Measurements from ENCODE around the gene RAB11FIP3. TPM values are rescaled to one million over a fixed set of nuclear protein-coding genes. Genes with fewer than 3 reads are reported as not detected.

Gene RAB11FIP3
- total RNA-seq, 1 experiment from 2014 or later: 12.8 TPM

DNA sequence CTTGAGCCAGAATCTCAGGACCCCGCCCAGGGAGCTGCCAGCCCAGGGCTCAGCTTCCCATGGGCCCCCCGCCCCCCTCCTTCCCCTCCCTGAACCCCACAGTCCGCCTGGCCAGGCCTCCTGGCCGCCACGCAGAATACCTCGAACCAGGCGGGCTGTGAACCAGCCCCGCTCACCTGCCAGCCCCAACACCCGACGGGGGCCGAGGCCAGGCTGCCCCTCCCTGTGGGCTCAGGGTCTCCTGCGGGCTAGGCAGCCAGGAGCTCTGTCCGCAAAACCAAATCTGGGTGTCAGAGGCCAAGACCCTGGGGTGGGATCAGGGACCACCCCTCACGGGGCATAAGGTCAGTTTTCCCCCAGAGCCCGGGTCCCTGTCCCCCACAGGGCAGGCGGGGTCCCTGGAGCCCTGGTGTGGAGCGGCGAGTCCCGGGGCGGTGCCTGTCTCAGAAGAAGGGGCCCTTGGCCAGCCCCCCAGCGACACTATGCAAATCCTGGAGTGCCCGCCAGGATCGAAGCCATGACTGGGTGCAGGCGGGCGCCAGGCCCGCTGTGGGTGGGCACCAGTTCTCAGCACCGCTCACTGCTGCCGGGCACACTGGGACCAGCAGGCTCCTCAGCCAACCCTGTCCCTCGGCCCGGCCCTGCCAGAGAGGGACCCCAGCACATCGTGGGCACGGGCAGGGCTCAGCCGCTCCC lies 128.3 kb downstream of the RAB11FIP3 start:
- no peak overlapping the region for H3K4me3 ChIP-seq (replicated peaks in 1 of 2; ENCODE audit: low read depth in 1 of 2, low read length in 2 of 2)
- no TSS peak for BruUV-seq (replicated peaks)
- ChIA-PET POLR2A (no interaction called here), RAD21 (ENCODE audit: low non-redundant PET in 1 of 2, low total read pairs in 2 of 2, uncharacterized antibody in 2 of 2, unreplicated experiment in 2 of 2) (no interaction called here), CTCF (no interaction called here)
- H3K9me2 ChIP-seq (ENCODE audit: insufficient read depth): no peaks in the 10 kb centered on the region
- H3K79me2 ChIP-seq (ENCODE audit: insufficient read depth, low read length): no peaks in the 10 kb centered on the region
- no peaks in the 10 kb centered on the region for H4K20me1 ChIP-seq (ENCODE audit: insufficient read depth)
- no peak overlapping the region for H2AFZ ChIP-seq (ENCODE audit: low read depth, low read length, poor library complexity, severe bottlenecking)
- H3K36me3 ChIP-seq (ENCODE audit: control insufficient read depth in 1 of 2, insufficient read depth in 2 of 2, low read length in 2 of 2): no peaks in the 10 kb centered on the region
- intact Hi-C loops (cut with micrococcal nuclease): no loop called here
- no peak overlapping the region for H3K4me2 ChIP-seq (ENCODE audit: low read length)
- no peaks in the 10 kb centered on the region for H3K4me1 ChIP-seq (ENCODE audit: control insufficient read depth in 1 of 2, insufficient read depth in 2 of 2, low read length in 2 of 2)
- no peak overlapping the region for H3K27ac ChIP-seq (ENCODE audit: low read depth, low read length)
- TF ChIP-seq EZH2phosphoT487 (IDR thresholded peaks at IDR 0.05; ENCODE audit: borderline replicate concordance): no peak
- TF ChIP-seq SRF (IDR thresholded peaks at IDR 0.05; ENCODE audit: low read depth): no peak
- no peak for TF ChIP-seq JUND (IDR thresholded peaks at IDR 0.05)
- TF ChIP-seq EGR1 (IDR thresholded peaks at IDR 0.05; ENCODE audit: low read depth): no peak
- TF ChIP-seq CEBPB (IDR thresholded peaks at IDR 0.05; ENCODE audit: low read depth): no peak
- TF ChIP-seq, protein P1, sequence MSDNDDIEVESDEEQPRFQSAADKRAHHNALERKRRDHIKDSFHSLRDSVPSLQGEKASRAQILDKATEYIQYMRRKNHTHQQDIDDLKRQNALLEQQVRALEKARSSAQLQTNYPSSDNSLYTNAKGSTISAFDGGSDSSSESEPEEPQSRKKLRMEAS (IDR thresholded peaks at IDR 0.05): no peak
- no peak for TF ChIP-seq RAD21 (IDR thresholded peaks at IDR 0.05; ENCODE audit: low read depth)
- no peak for TF ChIP-seq ELF1 (IDR thresholded peaks at IDR 0.05; ENCODE audit: borderline replicate concordance, low read depth)
- TF ChIP-seq CBX3 (IDR thresholded peaks at IDR 0.05; ENCODE audit: low read depth): no peak
- TF ChIP-seq, protein P2, sequence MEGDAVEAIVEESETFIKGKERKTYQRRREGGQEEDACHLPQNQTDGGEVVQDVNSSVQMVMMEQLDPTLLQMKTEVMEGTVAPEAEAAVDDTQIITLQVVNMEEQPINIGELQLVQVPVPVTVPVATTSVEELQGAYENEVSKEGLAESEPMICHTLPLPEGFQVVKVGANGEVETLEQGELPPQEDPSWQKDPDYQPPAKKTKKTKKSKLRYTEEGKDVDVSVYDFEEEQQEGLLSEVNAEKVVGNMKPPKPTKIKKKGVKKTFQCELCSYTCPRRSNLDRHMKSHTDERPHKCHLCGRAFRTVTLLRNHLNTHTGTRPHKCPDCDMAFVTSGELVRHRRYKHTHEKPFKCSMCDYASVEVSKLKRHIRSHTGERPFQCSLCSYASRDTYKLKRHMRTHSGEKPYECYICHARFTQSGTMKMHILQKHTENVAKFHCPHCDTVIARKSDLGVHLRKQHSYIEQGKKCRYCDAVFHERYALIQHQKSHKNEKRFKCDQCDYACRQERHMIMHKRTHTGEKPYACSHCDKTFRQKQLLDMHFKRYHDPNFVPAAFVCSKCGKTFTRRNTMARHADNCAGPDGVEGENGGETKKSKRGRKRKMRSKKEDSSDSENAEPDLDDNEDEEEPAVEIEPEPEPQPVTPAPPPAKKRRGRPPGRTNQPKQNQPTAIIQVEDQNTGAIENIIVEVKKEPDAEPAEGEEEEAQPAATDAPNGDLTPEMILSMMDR (IDR thresholded peaks at IDR 0.05 in 2 of 3, conservative IDR thresholded peaks at IDR 0.05 in 1 of 3; ENCODE audit: borderline replicate concordance in 1 of 3, insufficient read depth in 1 of 3, low read depth in 2 of 3, low read length in 2 of 3): no peak
- TF ChIP-seq ZFX (IDR thresholded peaks at IDR 0.05): no peak
- TF ChIP-seq, protein P3, sequence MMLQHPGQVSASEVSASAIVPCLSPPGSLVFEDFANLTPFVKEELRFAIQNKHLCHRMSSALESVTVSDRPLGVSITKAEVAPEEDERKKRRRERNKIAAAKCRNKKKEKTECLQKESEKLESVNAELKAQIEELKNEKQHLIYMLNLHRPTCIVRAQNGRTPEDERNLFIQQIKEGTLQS (IDR thresholded peaks at IDR 0.05): no peak
- TF ChIP-seq, protein P4, sequence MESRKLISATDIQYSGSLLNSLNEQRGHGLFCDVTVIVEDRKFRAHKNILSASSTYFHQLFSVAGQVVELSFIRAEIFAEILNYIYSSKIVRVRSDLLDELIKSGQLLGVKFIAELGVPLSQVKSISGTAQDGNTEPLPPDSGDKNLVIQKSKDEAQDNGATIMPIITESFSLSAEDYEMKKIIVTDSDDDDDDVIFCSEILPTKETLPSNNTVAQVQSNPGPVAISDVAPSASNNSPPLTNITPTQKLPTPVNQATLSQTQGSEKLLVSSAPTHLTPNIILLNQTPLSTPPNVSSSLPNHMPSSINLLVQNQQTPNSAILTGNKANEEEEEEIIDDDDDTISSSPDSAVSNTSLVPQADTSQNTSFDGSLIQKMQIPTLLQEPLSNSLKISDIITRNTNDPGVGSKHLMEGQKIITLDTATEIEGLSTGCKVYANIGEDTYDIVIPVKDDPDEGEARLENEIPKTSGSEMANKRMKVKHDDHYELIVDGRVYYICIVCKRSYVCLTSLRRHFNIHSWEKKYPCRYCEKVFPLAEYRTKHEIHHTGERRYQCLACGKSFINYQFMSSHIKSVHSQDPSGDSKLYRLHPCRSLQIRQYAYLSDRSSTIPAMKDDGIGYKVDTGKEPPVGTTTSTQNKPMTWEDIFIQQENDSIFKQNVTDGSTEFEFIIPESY (IDR thresholded peaks at IDR 0.05; ENCODE audit: extremely low read depth, insufficient replicate concordance, low read length): no peak
- TF ChIP-seq, protein P5, sequence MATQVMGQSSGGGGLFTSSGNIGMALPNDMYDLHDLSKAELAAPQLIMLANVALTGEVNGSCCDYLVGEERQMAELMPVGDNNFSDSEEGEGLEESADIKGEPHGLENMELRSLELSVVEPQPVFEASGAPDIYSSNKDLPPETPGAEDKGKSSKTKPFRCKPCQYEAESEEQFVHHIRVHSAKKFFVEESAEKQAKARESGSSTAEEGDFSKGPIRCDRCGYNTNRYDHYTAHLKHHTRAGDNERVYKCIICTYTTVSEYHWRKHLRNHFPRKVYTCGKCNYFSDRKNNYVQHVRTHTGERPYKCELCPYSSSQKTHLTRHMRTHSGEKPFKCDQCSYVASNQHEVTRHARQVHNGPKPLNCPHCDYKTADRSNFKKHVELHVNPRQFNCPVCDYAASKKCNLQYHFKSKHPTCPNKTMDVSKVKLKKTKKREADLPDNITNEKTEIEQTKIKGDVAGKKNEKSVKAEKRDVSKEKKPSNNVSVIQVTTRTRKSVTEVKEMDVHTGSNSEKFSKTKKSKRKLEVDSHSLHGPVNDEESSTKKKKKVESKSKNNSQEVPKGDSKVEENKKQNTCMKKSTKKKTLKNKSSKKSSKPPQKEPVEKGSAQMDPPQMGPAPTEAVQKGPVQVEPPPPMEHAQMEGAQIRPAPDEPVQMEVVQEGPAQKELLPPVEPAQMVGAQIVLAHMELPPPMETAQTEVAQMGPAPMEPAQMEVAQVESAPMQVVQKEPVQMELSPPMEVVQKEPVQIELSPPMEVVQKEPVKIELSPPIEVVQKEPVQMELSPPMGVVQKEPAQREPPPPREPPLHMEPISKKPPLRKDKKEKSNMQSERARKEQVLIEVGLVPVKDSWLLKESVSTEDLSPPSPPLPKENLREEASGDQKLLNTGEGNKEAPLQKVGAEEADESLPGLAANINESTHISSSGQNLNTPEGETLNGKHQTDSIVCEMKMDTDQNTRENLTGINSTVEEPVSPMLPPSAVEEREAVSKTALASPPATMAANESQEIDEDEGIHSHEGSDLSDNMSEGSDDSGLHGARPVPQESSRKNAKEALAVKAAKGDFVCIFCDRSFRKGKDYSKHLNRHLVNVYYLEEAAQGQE (IDR thresholded peaks at IDR 0.05; ENCODE audit: low read depth): no peak
- TF ChIP-seq POLR2A (IDR thresholded peaks at IDR 0.05; ENCODE audit: borderline replicate concordance, extremely low read depth, insufficient read depth, insufficient read length): no peak
- TF ChIP-seq TCF7L2 (IDR thresholded peaks at IDR 0.05; ENCODE audit: borderline replicate concordance, extremely low read depth, insufficient read depth, insufficient read length): no peak
- TF ChIP-seq SP1 (IDR thresholded peaks at IDR 0.05; ENCODE audit: low read depth): no peak
- no peak for TF ChIP-seq EZH2 (IDR thresholded peaks at IDR 0.05)
- ATAC-seq (no peak), DNase-seq (ENCODE audit: low read depth, low spot score) (no peak)
- no peaks in the 10 kb centered on the region for H3K9me3 ChIP-seq (ENCODE audit: control insufficient read depth in 1 of 2, insufficient read depth in 1 of 2, low read depth in 1 of 2, low read length in 2 of 2)
- no peak overlapping the region for H3K9ac ChIP-seq (ENCODE audit: low read length)
- no peaks in the 10 kb centered on the region for H3K27me3 ChIP-seq (ENCODE audit: insufficient read depth, low read length)
